ENCODE data around the gene PRAMEF25. TPM values are rescaled to one million over a fixed set of nuclear protein-coding genes. Genes with fewer than 3 reads are reported as not detected.

The PRAMEF25 gene
- total RNA-seq: not detected

DNA sequence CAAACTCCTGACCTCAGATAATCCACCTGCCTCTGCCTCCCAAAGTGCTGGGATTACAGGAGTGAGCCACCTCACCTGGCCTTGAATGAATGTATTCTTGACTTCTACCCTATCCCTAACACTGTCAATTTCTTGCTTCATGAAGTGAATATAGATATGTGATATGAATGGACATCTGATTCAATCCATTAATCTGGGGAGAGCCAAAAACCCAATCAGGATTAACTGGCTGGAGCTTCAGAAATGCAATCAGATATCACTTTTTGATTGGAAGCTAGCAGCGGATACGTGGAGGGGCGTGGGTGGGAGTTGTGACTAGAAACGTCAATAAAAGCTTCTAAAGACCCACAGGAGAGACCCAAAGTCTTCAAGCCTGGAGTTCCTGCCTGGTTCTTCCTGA, at the start of gene PRAMEF25:
Gene PRAMEF25, plus strand, starts transcription at position 301 of the 400 bp plus-strand sequence. CDS start 2,920 bp downstream, outside the sequence.

GRCh38 chr1:13056475-13056874, 14.1 kb upstream of the PRAMEF25 start, which contains the start of gene PRAMEF27:
TSS of gene PRAMEF27 (minus strand) at chr1:13056575. CDS start at chr1:13053659, 2,916 bp downstream.

DNA sequence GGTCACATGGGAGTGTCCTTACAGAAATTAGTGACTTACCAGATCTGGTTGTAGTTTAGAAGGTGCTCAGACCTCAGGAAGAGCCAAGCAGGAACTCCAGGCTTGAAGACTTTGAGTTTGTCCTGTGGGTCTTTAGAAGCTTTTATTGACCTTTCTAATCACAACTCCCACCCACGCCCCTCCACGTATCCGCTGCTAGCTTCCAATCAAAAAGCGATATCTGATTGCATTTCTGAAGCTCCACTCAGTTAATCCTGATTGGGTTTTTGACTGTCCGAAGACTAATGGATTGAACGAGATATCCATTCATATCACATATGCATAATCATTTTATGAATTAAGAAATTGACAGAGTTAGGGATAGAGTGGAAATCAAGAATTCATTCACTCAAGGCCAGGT, 46.2 kb downstream of the PRAMEF25 start, which contains the start of gene HNRNPCL2:
Gene HNRNPCL2, minus strand, starts transcription at position 101 of the 400 bp plus-strand sequence. CDS start 454 bp downstream, outside the sequence.

Other genes starting within 250 kb of the PRAMEF25 start
- gene PRAMEF11, start 239.4 kb upstream of the PRAMEF25 start, total RNA-seq: not detected
- not detected for gene HNRNPCL1, start 222.1 kb upstream of the PRAMEF25 start, total RNA-seq
- gene PRAMEF2, start 213.7 kb upstream of the PRAMEF25 start, total RNA-seq: not detected
- gene PRAMEF4, start 184.6 kb upstream of the PRAMEF25 start, total RNA-seq: not detected
- gene PRAMEF10, start 172.5 kb upstream of the PRAMEF25 start, total RNA-seq: not detected
- not detected for gene PRAMEF7, start 154.2 kb upstream of the PRAMEF25 start, total RNA-seq
- not detected for gene PRAMEF6, start 123.2 kb upstream of the PRAMEF25 start, total RNA-seq
- gene PRAMEF27, start 14.2 kb upstream of the PRAMEF25 start, total RNA-seq: not detected
- not detected for gene HNRNPCL3, start 10.0 kb upstream of the PRAMEF25 start, total RNA-seq
- not detected for gene HNRNPCL2, start 46.1 kb downstream of the PRAMEF25 start, total RNA-seq
- not detected for gene PRAMEF26, start 85.2 kb downstream of the PRAMEF25 start, total RNA-seq
- not detected for gene HNRNPCL4, start 94.9 kb downstream of the PRAMEF25 start, total RNA-seq
- not detected for gene PRAMEF9, start 101.1 kb downstream of the PRAMEF25 start, total RNA-seq
- gene PRAMEF13, start 130.6 kb downstream of the PRAMEF25 start, total RNA-seq: not detected
- gene PRAMEF18, start 155.4 kb downstream of the PRAMEF25 start, total RNA-seq: not detected
- not detected for gene PRAMEF5, start 183.4 kb downstream of the PRAMEF25 start, total RNA-seq
- not detected for gene PRAMEF8, start 214.4 kb downstream of the PRAMEF25 start, total RNA-seq
- gene PRAMEF33, start 232.8 kb downstream of the PRAMEF25 start, total RNA-seq: not detected
- gene PRAMEF15, start 244.8 kb downstream of the PRAMEF25 start, total RNA-seq: not detected

All from activated naive CD4-positive, alpha-beta T cell treated with anti-CD3 and anti-CD28 coated beads, Interleukin-2, amount 10 ng/mL, durations not matched to agents 5 hours and 36 hours (primary cell).